Effector memory CD4-positive, alpha-beta T cell (primary cell): Measurements from ENCODE around the gene ABCA13.
"Not testable (repeated sequence)": the region's sequence is repeated elsewhere in the genome, so short reads cannot be mapped to it uniquely, and the experiment has no call there.

Source experiments
- DNase-seq, 3 donors: peaks; one replicate each; pipeline ENCODE4 v3.0.0-alpha.2; 2020
- H3K27ac ChIP-seq: 2 replicates; pipeline ENCODE4 v1.7.0; 2013; ENCODE audit warnings: mild to moderate bottlenecking, low read length, moderate library complexity; ENCODE audit not compliant: insufficient read depth, poor library complexity, severe bottlenecking
- H3K27me3 ChIP-seq: replicated peaks from 2 replicates; pipeline ENCODE4 v1.7.0; 2013; ENCODE audit warnings: mild to moderate bottlenecking, low read length; ENCODE audit not compliant: insufficient read depth, control insufficient read depth, poor library complexity, severe bottlenecking
- H3K36me3 ChIP-seq: 2 replicates; pipeline ENCODE4 v1.7.0; 2013; ENCODE audit warnings: mild to moderate bottlenecking, low read length, moderate library complexity; ENCODE audit not compliant: control insufficient read depth, insufficient read depth
- H3K4me1 ChIP-seq: 2 replicates; pipeline ENCODE4 v1.7.0; 2013; ENCODE audit warnings: low read length, mild to moderate bottlenecking; ENCODE audit not compliant: control insufficient read depth, insufficient read depth, poor library complexity, severe bottlenecking
- H3K4me3 ChIP-seq: 2 replicates; pipeline ENCODE4 v1.7.0; 2013; ENCODE audit warnings: low read length, low read depth, mild to moderate bottlenecking; ENCODE audit not compliant: insufficient read depth, poor library complexity, severe bottlenecking
- H3K9me3 ChIP-seq: 2 replicates; pipeline ENCODE4 v1.7.0; 2013; ENCODE audit warnings: mild to moderate bottlenecking, low read length, moderate library complexity; ENCODE audit not compliant: control insufficient read depth

The ABCA13 gene

DNA sequence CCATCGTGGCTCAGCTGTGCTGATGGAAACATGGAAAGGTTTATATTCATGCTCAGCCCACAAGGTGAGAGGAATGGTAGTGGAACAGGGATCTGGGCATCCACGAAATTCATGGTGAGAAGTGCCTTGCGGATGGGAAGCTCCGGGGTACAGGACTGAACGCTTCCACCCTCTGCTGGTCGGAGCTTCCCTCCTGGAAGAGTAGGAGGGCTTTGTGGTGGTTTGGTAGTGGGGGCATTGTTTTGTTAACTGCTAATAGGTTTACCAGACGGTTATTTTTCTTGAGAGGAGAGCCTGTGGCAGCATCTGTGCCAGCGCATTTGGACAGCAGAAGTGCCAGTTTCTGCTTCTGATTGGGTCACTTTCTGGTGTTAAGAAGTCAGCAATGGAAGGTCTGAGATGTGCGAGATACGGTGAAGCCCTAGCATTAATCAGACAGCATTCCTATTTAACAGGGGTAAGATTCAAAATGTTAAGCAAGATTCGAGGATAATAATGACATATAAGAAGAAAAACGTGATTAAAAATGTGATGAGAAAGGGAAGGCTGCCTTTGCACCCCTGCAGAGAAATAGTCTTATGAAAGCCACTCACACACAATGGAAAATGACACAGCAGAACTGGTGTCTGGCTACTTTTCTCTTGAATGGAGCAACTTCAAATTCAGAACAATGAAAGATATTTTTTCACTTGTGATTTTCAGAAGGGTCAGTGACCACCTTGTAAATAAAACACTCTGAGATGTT is 17.7 kb downstream of the ABCA13 start:
- no peaks in the 10 kb centered on the region for H3K4me1 ChIP-seq
- no peaks in the 10 kb centered on the region for H3K27me3 ChIP-seq
- no peaks in the 10 kb centered on the region for H3K36me3 ChIP-seq
- no peaks in the 10 kb centered on the region for H3K9me3 ChIP-seq
- no peak for DNase-seq
- no peak overlapping the region for H3K27ac ChIP-seq
- no peak overlapping the region for H3K4me3 ChIP-seq

- H3K36me3 ChIP-seq, result no peaks in the 10 kb centered on the region
- no peaks in the 10 kb centered on the region for H3K4me1 ChIP-seq
- DNase-seq, result no peak
- no peaks in the 10 kb centered on the region for H3K27me3 ChIP-seq
- H3K27ac ChIP-seq, result no peak overlapping the region
- H3K9me3 ChIP-seq, result no peaks in the 10 kb centered on the region
- no peak overlapping the region for H3K4me3 ChIP-seq
Observed at GRCh38 chr7:48192996-48193395, 21.7 kb downstream of the ABCA13 start.

GRCh38 chr7:48193421-48193820 is 22.2 kb downstream of the ABCA13 start:
- Histone ChIP-seq H3K27ac (no peak overlapping the region), H3K4me3 (no peak overlapping the region), H3K4me1 (no peaks in the 10 kb centered on the region), H3K36me3 (no peaks in the 10 kb centered on the region), H3K27me3 (no peaks in the 10 kb centered on the region), H3K9me3 (no peaks in the 10 kb centered on the region)
- no peak for DNase-seq

- H3K36me3 ChIP-seq, H3K4me3 ChIP-seq, H3K27ac ChIP-seq, DNase-seq, H3K9me3 ChIP-seq, H3K4me1 ChIP-seq, H3K27me3 ChIP-seq: not testable (repeated sequence)
Observed at GRCh38 chr7:48200946-48201589, 29.8 kb downstream of the ABCA13 start.

- not testable (repeated sequence) for H3K36me3 ChIP-seq, H3K4me1 ChIP-seq, H3K4me3 ChIP-seq, DNase-seq, H3K27me3 ChIP-seq, H3K9me3 ChIP-seq, H3K27ac ChIP-seq
Observed at GRCh38 chr7:48202916-48203315, 31.7 kb downstream of the ABCA13 start.

- Histone ChIP-seq H3K9me3 (no peaks in the 10 kb centered on the region), H3K27me3 (no peaks in the 10 kb centered on the region), H3K4me1 (no peaks in the 10 kb centered on the region), H3K4me3 (no peak overlapping the region), H3K36me3 (no peaks in the 10 kb centered on the region), H3K27ac (no peak overlapping the region)
- DNase-seq, result no peak
Observed at GRCh38 chr7:48207155-48207675, 36.0 kb downstream of the ABCA13 start.

DNA sequence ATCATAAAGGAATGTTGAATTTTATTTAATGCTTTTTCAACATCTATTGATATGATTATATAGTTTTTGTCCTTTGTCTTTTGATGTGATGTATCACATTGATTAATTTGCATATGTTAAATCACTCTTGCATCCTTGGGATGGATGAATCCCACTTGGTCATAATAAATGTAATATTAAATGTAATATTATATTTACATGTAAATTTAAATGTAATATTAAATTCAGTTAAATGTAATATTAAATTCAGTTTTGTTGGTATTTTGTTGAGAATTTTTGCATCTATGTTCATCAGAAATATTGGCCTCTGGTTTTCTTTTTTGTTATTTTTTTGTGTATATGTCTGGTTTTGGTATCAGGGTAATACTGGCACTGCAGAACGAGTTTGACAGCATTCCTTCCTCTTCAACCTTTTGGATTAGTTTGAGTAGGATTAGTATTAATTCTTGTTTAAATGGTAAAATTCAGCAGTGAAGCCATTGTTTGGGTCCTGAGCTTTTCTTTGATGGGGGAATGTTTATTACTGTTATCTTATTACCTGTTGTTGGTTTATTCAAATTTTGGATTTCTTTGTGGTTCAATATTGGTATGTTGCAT is 37.8 kb downstream of the ABCA13 start:
- Histone ChIP-seq H3K9me3 (no peaks in the 10 kb centered on the region), H3K27me3 (no peaks in the 10 kb centered on the region), H3K4me3 (no peak overlapping the region), H3K4me1 (no peaks in the 10 kb centered on the region), H3K36me3 (no peaks in the 10 kb centered on the region), H3K27ac (no peak overlapping the region)
- no peak for DNase-seq

DNA sequence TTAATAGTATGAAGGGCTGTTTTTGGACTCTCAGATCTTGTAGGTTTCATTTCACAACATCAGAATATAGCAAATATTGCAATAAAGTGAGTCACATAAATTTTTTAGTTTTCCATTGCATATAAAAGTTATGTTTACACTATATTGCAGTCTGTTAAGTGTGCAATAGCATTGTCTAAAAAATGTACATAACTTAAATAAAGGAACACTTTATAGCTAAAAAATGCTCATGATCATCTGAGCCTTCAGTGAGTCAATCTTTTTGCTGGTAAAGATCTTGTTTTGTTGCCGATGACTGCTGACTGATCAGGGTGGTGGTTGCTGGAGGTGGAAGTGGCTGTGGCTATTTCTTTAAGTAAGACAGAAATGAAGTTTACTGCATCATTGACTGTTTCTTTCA is 42.0 kb downstream of the ABCA13 start:
- DNase-seq, result no peak
- no peak overlapping the region for H3K4me3 ChIP-seq
- no peaks in the 10 kb centered on the region for H3K27me3 ChIP-seq
- H3K36me3 ChIP-seq, result no peaks in the 10 kb centered on the region
- H3K9me3 ChIP-seq, result no peaks in the 10 kb centered on the region
- H3K27ac ChIP-seq, result no peak overlapping the region
- H3K4me1 ChIP-seq, result no peaks in the 10 kb centered on the region

- no peak for DNase-seq
- H3K4me3 ChIP-seq, result no peak overlapping the region
- no peaks in the 10 kb centered on the region for H3K27me3 ChIP-seq
- H3K27ac ChIP-seq, result no peak overlapping the region
- H3K4me1 ChIP-seq, result no peaks in the 10 kb centered on the region
- H3K36me3 ChIP-seq, result no peaks in the 10 kb centered on the region
- no peaks in the 10 kb centered on the region for H3K9me3 ChIP-seq
Observed at GRCh38 chr7:48217266-48217665, 46.0 kb downstream of the ABCA13 start.

- no peak overlapping the region for H3K4me3 ChIP-seq
- H3K9me3 ChIP-seq, result no peaks in the 10 kb centered on the region
- no peaks in the 10 kb centered on the region for H3K36me3 ChIP-seq
- H3K27me3 ChIP-seq, result no peaks in the 10 kb centered on the region
- H3K4me1 ChIP-seq, result no peaks in the 10 kb centered on the region
- DNase-seq, result no peak
- no peak overlapping the region for H3K27ac ChIP-seq
Observed at GRCh38 chr7:48217753-48218152, 46.5 kb downstream of the ABCA13 start.
